RWPE2 (cell line): ENCODE results near the gene ADORA1.

ENCODE experiments used
- ATAC-seq: fragments of 200-7000 bp; cut with Tn5 transposase; 3 replicates; pipeline ENCODE4 v1.9.1; 2021; ENCODE audit warnings: low read depth
- DNase-seq: peaks from one replicate; pipeline ENCODE4 v3.0.0-alpha.2; 2020; ENCODE audit warnings: low spot score
- H3K27ac ChIP-seq: fragments of 450-650 bp; 2 replicates; pipeline ENCODE4 v1.5.1; 2017; ENCODE audit warnings: mild to moderate bottlenecking; ENCODE audit not compliant: poor library complexity, severe bottlenecking
- H3K27me3 ChIP-seq: fragments of 250-450 bp; sonication (Bioruptor Pico); 2 replicates; pipeline ENCODE4 v1.5.1; 2021; ENCODE audit warnings: mild to moderate bottlenecking, moderate library complexity; ENCODE audit not compliant: insufficient read depth, poor library complexity, severe bottlenecking
- H3K36me3 ChIP-seq: fragments of 250-450 bp; sonication (Bioruptor Pico); 2 replicates; pipeline ENCODE4 v1.5.1; 2020; ENCODE audit warnings: low read depth, mild to moderate bottlenecking, moderate library complexity
- H3K4me1 ChIP-seq: fragments of 250-450 bp; sonication (Bioruptor Pico); 2 replicates; pipeline ENCODE4 v1.5.1; 2021; ENCODE audit warnings: mild to moderate bottlenecking, moderate library complexity; ENCODE audit not compliant: insufficient read depth, poor library complexity, severe bottlenecking
- H3K4me3 ChIP-seq: fragments of 250-450 bp; sonication (Bioruptor Pico); 2 replicates; pipeline ENCODE4 v1.5.1; 2021; ENCODE audit warnings: mild to moderate bottlenecking, moderate library complexity; ENCODE audit not compliant: severe bottlenecking
- H3K9me3 ChIP-seq: fragments of 250-450 bp; sonication (Bioruptor Pico); 2 replicates; pipeline ENCODE4 v1.5.1; 2021; ENCODE audit warnings: mild to moderate bottlenecking, moderate library complexity; ENCODE audit not compliant: severe bottlenecking
- CTCF ChIP-seq: fragments of 450-650 bp; IDR thresholded peaks from one replicate; pipeline ENCODE4 v1.5.1; 2017; ENCODE audit warnings: mild to moderate bottlenecking, moderate library complexity; ENCODE audit not compliant: poor library complexity, severe bottlenecking

ADORA1 gene

GRCh38 chr1:203188686-203189232, 61.2 kb downstream of the ADORA1 start:
- no peak for ATAC-seq
- Histone ChIP-seq H3K4me3 (no peak overlapping the region), H3K27ac (no peak overlapping the region), H3K9me3 (no peaks in the 10 kb centered on the region), H3K27me3 (no peaks in the 10 kb centered on the region), H3K4me1 (no peaks in the 10 kb centered on the region), H3K36me3 (no peaks in the 10 kb centered on the region)
- DNase-seq, result no peak
- TF ChIP-seq CTCF, result no peak

GRCh38 chr1:203189951-203190352, 62.4 kb downstream of the ADORA1 start:
- Histone ChIP-seq H3K4me3 (no peak overlapping the region), H3K27ac (no peak overlapping the region), H3K9me3 (no peaks in the 10 kb centered on the region), H3K4me1 (no peaks in the 10 kb centered on the region), H3K36me3 (no peaks in the 10 kb centered on the region), H3K27me3 (no peaks in the 10 kb centered on the region)
- ATAC-seq, result no peak
- TF ChIP-seq CTCF, result no peak
- no peak for DNase-seq

GRCh38 chr1:203190949-203191348, 63.4 kb downstream of the ADORA1 start:
- H3K9me3 ChIP-seq, result no peaks in the 10 kb centered on the region
- H3K27ac ChIP-seq, result no peak overlapping the region
- no peaks in the 10 kb centered on the region for H3K27me3 ChIP-seq
- H3K4me3 ChIP-seq, result no peak overlapping the region
- H3K36me3 ChIP-seq, result no peaks in the 10 kb centered on the region
- DNase-seq (no peak), ATAC-seq (no peak)
- TF ChIP-seq CTCF, result no peak
- no peaks in the 10 kb centered on the region for H3K4me1 ChIP-seq

GRCh38 chr1:203196371-203196770, 68.8 kb downstream of the ADORA1 start:
- no peak overlapping the region for H3K27ac ChIP-seq
- no peak for ATAC-seq

More at GRCh38 chr1:203196371-203196770, 68.8 kb downstream of the ADORA1 start:
- Histone ChIP-seq H3K27me3 (no peaks in the 10 kb centered on the region), H3K4me3 (no peak overlapping the region), H3K9me3 (no peaks in the 10 kb centered on the region), H3K4me1 (no peaks in the 10 kb centered on the region), H3K36me3 (no peaks in the 10 kb centered on the region)
- no peak for DNase-seq
- no peak for TF ChIP-seq CTCF
